GM12801 (cell line): ENCODE measurements around the gene SDK2.

Experiments used
- TF ChIP-seq, protein P1 (sequence below): IDR thresholded peaks from one replicate; pipeline ENCODE4 v1.5.1; 2011; ENCODE audit warnings: control low read depth; ENCODE audit not compliant: insufficient read length; ENCODE audit errors: extremely low read depth

SDK2 gene

DNA sequence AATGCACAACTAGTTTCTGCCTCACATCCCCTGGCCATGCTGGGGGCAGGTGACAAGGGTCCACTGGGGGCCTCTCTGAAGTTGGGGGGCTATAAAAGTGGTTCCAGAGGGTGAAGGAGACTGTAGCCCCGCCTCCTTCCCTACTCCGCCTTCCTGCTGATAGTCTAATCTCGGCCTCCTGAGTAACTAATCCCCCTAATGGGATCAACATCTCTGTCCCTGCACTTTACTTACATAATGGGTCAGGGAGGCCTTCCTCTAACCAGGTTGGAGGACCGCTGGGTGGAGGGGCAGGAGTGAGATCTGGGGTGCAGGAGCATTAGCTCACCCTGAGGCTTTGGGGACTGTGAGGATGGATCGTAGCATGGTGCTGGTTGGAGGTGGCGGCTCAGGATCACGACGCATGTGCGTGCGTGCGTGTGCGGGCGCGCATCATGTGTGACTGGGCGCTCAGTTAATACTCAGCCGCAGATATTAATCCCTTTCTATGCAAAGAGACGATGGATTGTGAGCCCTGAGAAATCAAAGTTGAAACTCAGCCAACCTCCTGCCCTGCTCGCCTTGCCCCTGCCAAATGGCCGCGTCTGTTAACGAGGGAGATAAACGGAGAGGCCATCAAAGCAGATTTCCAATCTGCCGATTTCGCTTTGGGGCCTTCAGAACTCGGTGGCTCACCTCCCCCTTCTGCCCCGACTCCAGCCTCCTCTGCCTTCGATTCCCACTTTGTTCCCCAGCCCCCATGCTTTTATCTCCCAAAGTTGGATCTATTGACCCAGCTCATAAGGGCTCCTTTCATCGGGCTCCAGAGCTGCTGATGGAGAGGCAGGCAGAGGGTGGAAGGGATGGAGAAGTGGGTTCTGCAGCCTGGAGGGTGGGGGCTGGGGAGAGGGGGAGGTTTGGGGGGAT, 107.3 kb downstream of the SDK2 start:
- TF ChIP-seq, protein P1, sequence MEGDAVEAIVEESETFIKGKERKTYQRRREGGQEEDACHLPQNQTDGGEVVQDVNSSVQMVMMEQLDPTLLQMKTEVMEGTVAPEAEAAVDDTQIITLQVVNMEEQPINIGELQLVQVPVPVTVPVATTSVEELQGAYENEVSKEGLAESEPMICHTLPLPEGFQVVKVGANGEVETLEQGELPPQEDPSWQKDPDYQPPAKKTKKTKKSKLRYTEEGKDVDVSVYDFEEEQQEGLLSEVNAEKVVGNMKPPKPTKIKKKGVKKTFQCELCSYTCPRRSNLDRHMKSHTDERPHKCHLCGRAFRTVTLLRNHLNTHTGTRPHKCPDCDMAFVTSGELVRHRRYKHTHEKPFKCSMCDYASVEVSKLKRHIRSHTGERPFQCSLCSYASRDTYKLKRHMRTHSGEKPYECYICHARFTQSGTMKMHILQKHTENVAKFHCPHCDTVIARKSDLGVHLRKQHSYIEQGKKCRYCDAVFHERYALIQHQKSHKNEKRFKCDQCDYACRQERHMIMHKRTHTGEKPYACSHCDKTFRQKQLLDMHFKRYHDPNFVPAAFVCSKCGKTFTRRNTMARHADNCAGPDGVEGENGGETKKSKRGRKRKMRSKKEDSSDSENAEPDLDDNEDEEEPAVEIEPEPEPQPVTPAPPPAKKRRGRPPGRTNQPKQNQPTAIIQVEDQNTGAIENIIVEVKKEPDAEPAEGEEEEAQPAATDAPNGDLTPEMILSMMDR, result no peak

GRCh38 chr17:73535746-73536145, 108.5 kb downstream of the SDK2 start:
- TF ChIP-seq, protein P1, result no peak

- TF ChIP-seq, protein P1, result no peak
Measured at GRCh38 chr17:73534209-73534909, 109.9 kb downstream of the SDK2 start.

DNA sequence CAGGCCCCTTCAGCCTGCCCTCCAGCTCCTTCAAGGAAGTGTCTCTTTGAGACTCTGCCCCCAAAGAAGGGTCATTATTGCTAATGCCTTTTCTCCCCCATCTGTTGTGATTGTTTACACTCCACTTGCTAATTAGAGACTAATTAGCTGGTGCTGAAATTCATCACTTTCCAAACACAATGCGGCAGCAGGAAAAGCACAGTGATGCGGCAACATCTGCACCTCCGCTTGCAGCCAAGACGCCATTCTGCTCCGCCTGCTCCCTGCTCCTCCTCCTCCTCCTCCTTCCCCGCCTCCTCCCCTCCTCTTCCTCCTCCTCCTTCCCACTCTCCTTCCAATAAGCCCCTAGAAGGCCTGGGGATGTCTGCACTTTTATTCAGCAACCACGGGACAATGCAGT, 110.5 kb downstream of the SDK2 start:
- TF ChIP-seq, protein P1, result no peak

- TF ChIP-seq, protein P1, result no peak
Measured at GRCh38 chr17:73533127-73533526, 111.1 kb downstream of the SDK2 start.

DNA sequence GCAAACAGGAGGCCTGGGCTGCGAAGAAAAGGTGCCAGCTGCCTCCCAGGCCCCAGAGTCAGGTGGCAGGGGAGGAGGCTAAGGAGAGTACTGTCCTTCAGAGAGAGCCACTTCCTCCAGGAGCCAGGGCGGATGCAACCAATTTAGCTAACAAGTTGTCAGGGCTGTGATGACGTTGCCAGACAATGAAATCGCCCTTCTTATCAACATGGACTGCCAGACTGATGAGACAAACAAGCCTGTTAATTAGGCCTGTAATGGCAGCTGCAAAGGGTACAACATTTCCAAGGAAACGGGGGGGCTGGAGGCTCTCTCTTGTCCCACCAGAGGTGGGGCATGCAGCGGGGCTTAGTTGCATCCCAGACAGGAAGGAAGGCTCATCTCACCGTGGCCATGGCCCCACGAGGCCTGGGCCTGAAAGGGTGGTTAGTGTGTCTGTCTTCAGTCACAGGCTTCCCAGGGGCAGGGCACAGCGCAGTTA, 111.8 kb downstream of the SDK2 start:
- TF ChIP-seq, protein P1, result no peak

- TF ChIP-seq, protein P1, result no peak
Measured at GRCh38 chr17:73531158-73531557, 113.1 kb downstream of the SDK2 start.
